HCT116 (cell line): ENCODE data around the gene AFF1. TPM values are rescaled to one million over a fixed set of nuclear protein-coding genes. Genes with fewer than 3 reads are reported as not detected.

Experiments used
- ATAC-seq: fragments of 200-7000 bp; cut with Tn5 transposase; 2 replicates; pipeline ENCODE4 v1.9.1; 2020; ENCODE audit warnings: mild to moderate bottlenecking, moderate library complexity
- BruUV-seq: library from RNA; stranded (reverse); fragments of 400-500 nt; replicated peaks from 2 replicates; lab custom pipeline; 2021; lab: Mats Ljungman, UMichigan
- CTCF ChIA-PET: fragments of 300-600 bp; sonication (Branson Sonifier 250); formaldehyde crosslinking; loops from one replicate; lab custom pipeline; 2021; ENCODE audit warnings: antibody characterized with exemption; lab: Charles Lee
- POLR2A ChIA-PET: fragments of 300-600, 350-600 bp; sonication (Branson Sonifier 250); formaldehyde crosslinking; loops from one replicate; lab custom pipeline; 2021; ENCODE audit warnings: antibody characterized with exemption; lab: Charles Lee
- RAD21 ChIA-PET, 2 experiments: fragments of 300-600 bp; sonication (Branson Sonifier 250); formaldehyde crosslinking; loops; one replicate each; lab custom pipeline; 2023; ENCODE audit warnings: low total read pairs in 2 of 2; ENCODE audit not compliant: uncharacterized antibody in 2 of 2, unreplicated experiment in 2 of 2, low non-redundant PET in 1 of 2; lab: Charles Lee
- DNase-seq: peaks from one replicate; pipeline ENCODE4 v3.0.0-alpha.2; 2010; ENCODE audit warnings: low read depth, low spot score
- H2AFZ ChIP-seq: fragments of 200-600 bp; shearing (Covaris generic), sonication (generic); 2 replicates; pipeline ENCODE4 v1.6.1; 2017; ENCODE audit warnings: low read depth, mixed run types, mixed read lengths, antibody characterized with exemption, low read length; ENCODE audit not compliant: poor library complexity, severe bottlenecking
- H3K27ac ChIP-seq: 2 replicates; pipeline ENCODE4 v1.5.1; 2012; ENCODE audit warnings: low read depth, low read length
- H3K27me3 ChIP-seq: fragments of 200-600 bp; sonication (generic); 2 replicates; pipeline ENCODE4 v1.6.1; 2016; ENCODE audit warnings: mixed run types, low read length, mixed read lengths; ENCODE audit not compliant: insufficient read depth
- H3K36me3 ChIP-seq, 2 experiments: fragments of 200-500 bp in 1 of 2; fragments of 200-600 bp in 1 of 2; sonication (Bioruptor generic) in 1 of 2; sonication (generic) in 1 of 2; 2 replicates each; pipeline versions ENCODE4 v1.5.1 to v1.6.1; 2014 to 2016; ENCODE audit warnings: low read length in 2 of 2, inconsistent platforms in 1 of 2, mixed read lengths in 1 of 2, mixed run types in 1 of 2; ENCODE audit not compliant: insufficient read depth in 2 of 2, control insufficient read depth in 1 of 2
- H3K4me1 ChIP-seq, 2 experiments: fragments of 200-600 bp in 1 of 2; sonication (generic) in 1 of 2; 2 replicates each; pipeline versions ENCODE4 v1.5.1 to v1.6.1; 2012 to 2017; ENCODE audit warnings: low read length in 2 of 2, inconsistent platforms in 1 of 2, mild to moderate bottlenecking in 1 of 2, mixed read lengths in 1 of 2, mixed run types in 1 of 2, moderate library complexity in 1 of 2; ENCODE audit not compliant: insufficient read depth in 2 of 2, control insufficient read depth in 1 of 2
- H3K4me2 ChIP-seq: fragments of 200-600 bp; sonication (generic); 2 replicates; pipeline ENCODE4 v1.6.1; 2017; ENCODE audit warnings: mixed run types, low read length, mixed read lengths
- H3K4me3 ChIP-seq, 2 experiments: fragments of 200-600 bp in 1 of 2; sonication (generic) in 1 of 2; replicated peaks in 1 of 2; 2 replicates each; pipeline ENCODE4 v1.5.1; 2011 to 2016; ENCODE audit warnings: low read length in 2 of 2, control low read depth in 1 of 2, low read depth in 1 of 2, mild to moderate bottlenecking in 1 of 2, mixed read lengths in 1 of 2, mixed run types in 1 of 2
- H3K79me2 ChIP-seq: fragments of 200-600 bp; sonication (generic); 2 replicates; pipeline ENCODE4 v1.6.1; 2017; ENCODE audit warnings: mild to moderate bottlenecking, mixed run types, low read length, moderate library complexity, mixed read lengths; ENCODE audit not compliant: insufficient read depth
- H3K9ac ChIP-seq: fragments of 200-600 bp; sonication (generic); 2 replicates; pipeline ENCODE4 v1.6.1; 2016; ENCODE audit warnings: low read length, mixed read lengths
- H3K9me2 ChIP-seq: fragments of 200-600 bp; sonication (generic), shearing (Covaris generic); 2 replicates; pipeline ENCODE4 v1.6.1; 2017; ENCODE audit warnings: mixed run types, mild to moderate bottlenecking, moderate library complexity; ENCODE audit not compliant: insufficient read depth
- H3K9me3 ChIP-seq, 2 experiments: fragments of 200-500 bp in 1 of 2; fragments of 200-600 bp in 1 of 2; sonication (Bioruptor generic) in 1 of 2; sonication (generic) in 1 of 2; 2 replicates each; pipeline ENCODE4 v1.6.1; 2014 to 2017; ENCODE audit warnings: low read length in 2 of 2, mixed read lengths in 2 of 2, inconsistent platforms in 1 of 2, low read depth in 1 of 2, mild to moderate bottlenecking in 1 of 2, mixed run types in 1 of 2, moderate library complexity in 1 of 2; ENCODE audit not compliant: control insufficient read depth in 1 of 2, insufficient read depth in 1 of 2
- H4K20me1 ChIP-seq: fragments of 200-600 bp; sonication (generic), shearing (Covaris generic); 2 replicates; pipeline ENCODE4 v1.6.1; 2017; ENCODE audit warnings: mixed run types, mild to moderate bottlenecking, moderate library complexity; ENCODE audit not compliant: insufficient read depth
- CBX3 ChIP-seq: IDR thresholded peaks from 2 replicates; pipeline ENCODE4 v1.6.1; 2012; ENCODE audit warnings: low read depth
- CEBPB ChIP-seq: IDR thresholded peaks from 2 replicates; pipeline ENCODE4 v1.6.1; 2012; ENCODE audit warnings: low read depth
- ELF1 ChIP-seq: IDR thresholded peaks from 2 replicates; pipeline ENCODE4 v1.6.1; 2012; ENCODE audit warnings: low read depth, borderline replicate concordance
- EZH2 ChIP-seq: fragments of 200-600 bp; sonication (generic); IDR thresholded peaks from 2 replicates; pipeline ENCODE4 v1.6.1; 2017; ENCODE audit warnings: antibody characterized with exemption, mixed run types
- EZH2phosphoT487 ChIP-seq: fragments of 200-600 bp; IDR thresholded peaks from 2 replicates; pipeline ENCODE4 v1.6.1; 2018; ENCODE audit warnings: antibody characterized with exemption, borderline replicate concordance
- FOSL1 ChIP-seq: IDR thresholded peaks from 2 replicates; pipeline ENCODE4 v1.6.1; 2012; ENCODE audit warnings: low read depth
- JUND ChIP-seq: IDR thresholded peaks from 2 replicates; pipeline ENCODE4 v1.6.1; 2012
- MAX ChIP-seq: IDR thresholded peaks from 2 replicates; pipeline ENCODE4 v1.6.1; 2012
- POLR2AphosphoS5 ChIP-seq: IDR thresholded peaks from 2 replicates; pipeline ENCODE4 v1.6.1; 2011; ENCODE audit warnings: mild to moderate bottlenecking, low read depth, low read length, moderate library complexity
- RAD21 ChIP-seq: IDR thresholded peaks from 2 replicates; pipeline ENCODE4 v1.6.1; 2012; ENCODE audit warnings: low read depth, mild to moderate bottlenecking
- REST ChIP-seq: IDR thresholded peaks from 2 replicates; pipeline ENCODE4 v1.6.1; 2012; ENCODE audit warnings: low read depth
- SRF ChIP-seq: IDR thresholded peaks from 2 replicates; pipeline ENCODE4 v1.6.1; 2012; ENCODE audit warnings: low read depth
- ZBTB33 ChIP-seq: IDR thresholded peaks from 2 replicates; pipeline ENCODE4 v1.6.1; 2011; ENCODE audit warnings: mild to moderate bottlenecking, low read length, moderate library complexity; ENCODE audit not compliant: insufficient replicate concordance; ENCODE audit errors: extremely low read depth
- ZFX ChIP-seq: fragments of 450-650 bp; IDR thresholded peaks from 2 replicates; pipeline ENCODE4 v1.6.1; 2017
- intact Hi-C: fragments of 100-400 bp; cut with micrococcal nuclease; formaldehyde crosslinking; loops from 2 replicates; pipeline ENCODE4 v1.10.0; 2022
- total RNA-seq: library from RNA; stranded (reverse); gene quantifications from one replicate; pipeline ENCODE4 v1.2.1, GENCODE V29; 2021; ENCODE audit not compliant: unreplicated experiment

Gene AFF1
- total RNA-seq, 1 experiment from 2014 or later, result 43.1 TPM

- DNase-seq (no peak), ATAC-seq (no peak)
- H3K27me3 ChIP-seq, result no peaks in the 10 kb centered on the region
- no TSS peak for BruUV-seq
- RAD21 ChIA-PET, result no interaction called here
- H3K79me2 ChIP-seq, result peaks cover 51% of the 10 kb centered on the region
- H3K27ac ChIP-seq, result no peak overlapping the region
- POLR2A ChIA-PET, result interaction anchor here (0.6 kb wide), 1 partner anchor 619 kb away, joined by 3 read pairs; no protein-coding TSS in a partner anchor
- no peak overlapping the region for H2AFZ ChIP-seq
- peaks cover 29 to 47% of the 10 kb centered on the region in 2 experiments for H3K4me1 ChIP-seq
- no peak overlapping the region for H3K9ac ChIP-seq
- CTCF ChIA-PET, result no interaction called here
- H3K4me3 ChIP-seq, result no peak overlapping the region
- intact Hi-C loops, result no loop called here
- H3K9me2 ChIP-seq, result no peaks in the 10 kb centered on the region
- TF ChIP-seq ELF1, result no peak
- TF ChIP-seq CBX3, result no peak
- TF ChIP-seq EZH2phosphoT487, result no peak
- no peak for TF ChIP-seq MAX
- no peak for TF ChIP-seq RAD21
- no peak for TF ChIP-seq CEBPB
- no peak for TF ChIP-seq POLR2AphosphoS5
- no peak overlapping the region for H3K4me2 ChIP-seq
- no peaks in the 10 kb centered on the region for H4K20me1 ChIP-seq
- H3K9me3 ChIP-seq, result no peaks in the 10 kb centered on the region
- H3K36me3 ChIP-seq, result no peaks in the 10 kb centered on the region
Observed at GRCh38 chr4:86940920-86941460, 6.2 kb downstream of the AFF1 start.

DNA sequence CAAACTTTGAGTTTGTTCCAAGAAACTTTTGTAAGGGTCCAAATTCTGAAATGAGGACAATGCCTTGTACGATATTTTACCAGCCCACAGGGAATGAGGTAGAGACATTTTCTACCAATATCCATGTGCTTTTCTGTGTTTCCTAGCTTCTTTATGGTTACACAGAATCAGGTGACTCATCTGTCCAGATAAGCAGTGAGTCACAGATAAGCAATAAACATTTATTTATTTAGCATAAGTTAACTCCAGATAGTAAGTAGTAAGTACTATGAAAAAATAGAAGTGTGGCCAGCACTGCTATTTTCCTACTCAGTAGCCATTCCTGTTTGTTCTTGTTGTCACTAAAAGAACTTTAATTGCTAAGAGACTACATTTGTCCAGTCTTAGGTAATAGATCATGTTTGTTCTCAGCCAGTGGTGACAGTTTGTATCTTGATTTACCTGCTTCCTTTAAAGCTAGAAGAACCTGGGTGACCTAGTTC is 7.4 kb downstream of the AFF1 start:
- H3K4me3 ChIP-seq, result peak overlapping the region in 1 of 2 experiments; percentile 14; a peak in 1 of 4 replicates
- no peaks in the 10 kb centered on the region for H3K9me3 ChIP-seq
- H3K9ac ChIP-seq, result peak overlapping the region; percentile 32
- ATAC-seq, result peak; percentile 75
- ChIA-PET CTCF (interaction anchor here (1.0 kb wide), 1 partner anchor 20 kb away, joined by 3 read pairs; no protein-coding TSS in a partner anchor), POLR2A (no interaction called here), RAD21 (no interaction called here)
- H2AFZ ChIP-seq, result no peak overlapping the region
- H3K4me1 ChIP-seq, result peaks cover 23 to 38% of the 10 kb centered on the region in 2 experiments
- no TSS peak for BruUV-seq
- DNase-seq, result no peak
- peak overlapping the region; percentile 57 for H3K4me2 ChIP-seq
- H3K79me2 ChIP-seq, result peaks cover 51% of the 10 kb centered on the region
- H3K36me3 ChIP-seq, result no peaks in the 10 kb centered on the region
- H3K27me3 ChIP-seq, result no peaks in the 10 kb centered on the region
- intact Hi-C loops, result no loop called here
- H4K20me1 ChIP-seq, result no peaks in the 10 kb centered on the region
- H3K27ac ChIP-seq, result peak overlapping the region; percentile 2; the same call in 1 of the 2 replicates
- H3K9me2 ChIP-seq, result no peaks in the 10 kb centered on the region
- TF ChIP-seq MAX (0 out of 2 replicates have a peak, but pooled peaks have one; percentile 22), ZBTB33 (no peak), SRF (no peak), REST (no peak), FOSL1 (peak; percentile 76), CBX3 (peak; percentile 36; the same call in 1 of the 2 replicates), CEBPB (0 out of 2 replicates have a peak, but pooled peaks have one; percentile 42), JUND (peak; percentile 55), ZFX (no peak), ELF1 (no peak), EZH2 (no peak)
